Transverse colon (tissue), 3 donors: ENCODE measurements around the gene PDC.

Source experiments
- POLR2A ChIP-seq: fragments of 450-650 bp; IDR thresholded peaks from one replicate; pipeline ENCODE4 v1.6.1; 2016; ENCODE audit warnings: antibody characterized with exemption, mild to moderate bottlenecking, moderate library complexity
- POLR2AphosphoS5 ChIP-seq, 3 donors: sonication (generic); formaldehyde crosslinking; IDR thresholded peaks; one replicate each; pipeline ENCODE4 v1.6.1; 2016; ENCODE audit warnings: antibody characterized with exemption in 3 of 3

DNA sequence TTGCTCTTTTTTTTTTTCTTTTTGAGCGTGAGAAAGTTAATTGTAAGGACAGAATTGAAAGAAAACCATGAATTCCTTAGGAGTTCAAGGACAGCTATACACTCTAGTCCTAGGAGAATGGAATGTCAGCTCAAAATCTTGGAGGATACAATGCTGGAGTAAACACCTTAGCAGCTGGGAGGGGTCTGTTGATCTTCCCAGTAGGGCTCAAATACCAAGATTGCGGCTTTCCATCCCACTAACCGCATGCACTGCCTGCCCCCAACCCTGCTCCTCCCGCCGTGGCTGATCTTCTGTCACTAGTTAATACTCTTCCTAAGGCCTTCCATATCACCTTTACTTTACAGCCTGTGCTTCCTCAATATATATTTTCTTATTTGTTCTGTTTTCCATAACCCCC, 2.6 kb upstream of the PDC start:
- TF ChIP-seq POLR2AphosphoS5 (IDR thresholded peaks at IDR 0.05) (no peak), POLR2A (no peak)
